Body of pancreas (tissue), 4 donors: Measurements from ENCODE around the gene DNAJC24. TPM values are rescaled to one million over a fixed set of nuclear protein-coding genes. Genes with fewer than 3 reads are reported as not detected.

Experiments
- ATAC-seq: fragments of 150-250 bp; one replicate; pipeline ENCODE4 v1.9.1; 2016
- DNase-seq, 4 donors: peaks; one replicate each; pipeline ENCODE4 v3.0.0-alpha.2; 2019
- H3K27ac ChIP-seq, 4 donors: fragments of 200-600 bp; sonication (generic); 1 replicate in 3 of 4; 2 replicates in 1 of 4; pipeline versions ENCODE4 v1.5.1 to v1.6.1; 2016 to 2019; ENCODE audit warnings: mild to moderate bottlenecking in 1 of 4, mixed read lengths in 1 of 4, moderate library complexity in 1 of 4
- H3K27me3 ChIP-seq, 2 donors: fragments of 200-600 bp; sonication (generic); one replicate each; pipeline ENCODE4 v1.6.0; 2016; ENCODE audit warnings: mild to moderate bottlenecking in 1 of 2
- H3K36me3 ChIP-seq, 2 donors: fragments of 200-600 bp; sonication (generic); replicated peaks in 1 of 2; 2 replicates each; pipeline ENCODE4 v1.5.1; 2016; ENCODE audit warnings: low read depth in 2 of 2; ENCODE audit not compliant: insufficient read depth in 1 of 2
- H3K4me1 ChIP-seq: fragments of 200-600 bp; sonication (generic); one replicate; pipeline ENCODE4 v1.6.0; 2016
- H3K4me3 ChIP-seq, 2 donors: fragments of 200-600 bp; sonication (generic); 1 replicate in 1 of 2; 2 replicates in 1 of 2; pipeline ENCODE4 v1.5.1; 2016 to 2019
- H3K9me3 ChIP-seq, 3 donors: fragments of 200-600 bp; sonication (generic); 1 replicate in 2 of 3; 2 replicates in 1 of 3; pipeline ENCODE4 v1.5.1; 2016
- CTCF ChIP-seq, 7 experiments: fragments of 450-650 bp in 4 of 7; fragments of 200-600 bp in 3 of 7; sonication (generic) in 3 of 7; IDR thresholded peaks; one replicate each; pipeline ENCODE4 v1.5.1; 2016 to 2019; ENCODE audit warnings: antibody characterized with exemption in 7 of 7
- POLR2A ChIP-seq, 3 donors: fragments of 450-650 bp; IDR thresholded peaks; one replicate each; pipeline ENCODE4 v1.6.1; 2016; ENCODE audit warnings: antibody characterized with exemption in 3 of 3, mild to moderate bottlenecking in 2 of 3
- WGBS, 2 donors: methylation state at CpG; one replicate each; pipeline ENCODE4 v1.1.5; 2017; 5-methylcytosine and 5-hydroxymethylcytosine counted together
- intact Hi-C: fragments of 100-400 bp; cut with DNase I; formaldehyde crosslinking; loops from one replicate; pipeline ENCODE4 v1.15.1; 2023
- total RNA-seq, 2 donors: library from RNA; depleted of rRNA; stranded (reverse); fragments of >200 nt; gene quantifications; one replicate each; pipeline ENCODE4 v1.1.0, GENCODE V29; 2016

Gene DNAJC24
- total RNA-seq, 2 donors from 2014 or later, result 16.1 to 32.3 TPM

GRCh38 chr11:31383116-31383515 lies 13.5 kb downstream of the DNAJC24 start:
- Histone ChIP-seq H3K27ac (no peak overlapping the region), H3K36me3 (no peaks in the 10 kb centered on the region), H3K9me3 (no peaks in the 10 kb centered on the region), H3K27me3 (no peaks in the 10 kb centered on the region), H3K4me3 (no peak overlapping the region), H3K4me1 (no peaks in the 10 kb centered on the region)
- no peak for TF ChIP-seq POLR2A (IDR thresholded peaks at IDR 0.05)
- no peak for TF ChIP-seq CTCF (IDR thresholded peaks at IDR 0.05)
- intact Hi-C loops, result no loop called here
- DNase-seq, result no peak
- 57 to 75% methylated on average over 1 of the region's 1 CpG for WGBS, 2 donors
- ATAC-seq, result no peak

- intact Hi-C loops, result no loop called here
These were observed 17.7 kb downstream of the DNAJC24 start for GRCh38 chr11:31387379-31387778.

GRCh38 chr11:31397239-31397834 lies 27.7 kb downstream of the DNAJC24 start:
- H3K27me3 ChIP-seq, result no peaks in the 10 kb centered on the region
- WGBS, 2 donors, result 41 to 43% methylated on average over 5 of the region's 5 CpGs
- H3K4me1 ChIP-seq, result no peaks in the 10 kb centered on the region
- no peak overlapping the region for H3K27ac ChIP-seq
- TF ChIP-seq POLR2A (IDR thresholded peaks at IDR 0.05), result no peak
- peak; percentile 6 to 76 (median 55) for TF ChIP-seq CTCF (IDR thresholded peaks at IDR 0.05)
- intact Hi-C loops, result loop anchor here (10.0 kb wide), 1 partner anchor 777 kb away; no protein-coding TSS in a partner anchor
- DNase-seq (no peak), ATAC-seq (peak; percentile 48)
- no peaks in the 10 kb centered on the region for H3K36me3 ChIP-seq
- no peak overlapping the region for H3K4me3 ChIP-seq
- peaks cover 0 to 5% (median 0%) of the 10 kb centered on the region in 3 donors for H3K9me3 ChIP-seq

More at GRCh38 chr11:31387379-31387778, 17.7 kb downstream of the DNAJC24 start:
- ATAC-seq, result no peak
- no peaks in the 10 kb centered on the region for H3K4me1 ChIP-seq
- DNase-seq, result no peak
- no peaks in the 10 kb centered on the region for H3K9me3 ChIP-seq
- H3K36me3 ChIP-seq, result no peaks in the 10 kb centered on the region
- WGBS, 2 donors, result 76 to 89% methylated on average over 2 of the region's 2 CpGs
- no peaks in the 10 kb centered on the region for H3K27me3 ChIP-seq
- H3K27ac ChIP-seq, result no peak overlapping the region
- no peak for TF ChIP-seq CTCF (IDR thresholded peaks at IDR 0.05)
- TF ChIP-seq POLR2A (IDR thresholded peaks at IDR 0.05), result no peak
- H3K4me3 ChIP-seq, result no peak overlapping the region

GRCh38 chr11:31404614-31405013 lies 35.0 kb downstream of the DNAJC24 start:
- intact Hi-C loops, result no loop called here
- H3K27me3 ChIP-seq, result no peaks in the 10 kb centered on the region
- no peaks in the 10 kb centered on the region for H3K9me3 ChIP-seq
- no peak for TF ChIP-seq CTCF (IDR thresholded peaks at IDR 0.05)
- TF ChIP-seq POLR2A (IDR thresholded peaks at IDR 0.05), result no peak
- no peak overlapping the region for H3K4me3 ChIP-seq
- ATAC-seq (no peak), DNase-seq (no peak)
- no peak overlapping the region for H3K27ac ChIP-seq
- H3K4me1 ChIP-seq, result no peaks in the 10 kb centered on the region
- H3K36me3 ChIP-seq, result no peaks in the 10 kb centered on the region

- DNase-seq (no peak), ATAC-seq (no peak)
- Histone ChIP-seq H3K4me3 (no peak overlapping the region), H3K27me3 (no peaks in the 10 kb centered on the region), H3K9me3 (no peaks in the 10 kb centered on the region), H3K36me3 (no peaks in the 10 kb centered on the region), H3K4me1 (no peaks in the 10 kb centered on the region), H3K27ac (no peak overlapping the region)
- intact Hi-C loops, result no loop called here
- TF ChIP-seq CTCF (IDR thresholded peaks at IDR 0.05) (no peak), POLR2A (IDR thresholded peaks at IDR 0.05) (no peak)
- 92 to 98% methylated on average over 2 of the region's 2 CpGs for WGBS, 2 donors
These were observed 38.5 kb downstream of the DNAJC24 start for GRCh38 chr11:31408201-31408600.
